Measurements from ENCODE around the gene MACROD2.

The MACROD2 gene

GRCh38 chr20:14790771-14791620, 795.7 kb downstream of the MACROD2 start:
- FAIRE-seq (no peak), DNase-seq (ENCODE audit: low spot score) (no peak)

- DNase-seq (ENCODE audit: low spot score) (no peak), FAIRE-seq (no peak)
These were observed 797.6 kb downstream of the MACROD2 start for GRCh38 chr20:14792915-14793314.

DNA sequence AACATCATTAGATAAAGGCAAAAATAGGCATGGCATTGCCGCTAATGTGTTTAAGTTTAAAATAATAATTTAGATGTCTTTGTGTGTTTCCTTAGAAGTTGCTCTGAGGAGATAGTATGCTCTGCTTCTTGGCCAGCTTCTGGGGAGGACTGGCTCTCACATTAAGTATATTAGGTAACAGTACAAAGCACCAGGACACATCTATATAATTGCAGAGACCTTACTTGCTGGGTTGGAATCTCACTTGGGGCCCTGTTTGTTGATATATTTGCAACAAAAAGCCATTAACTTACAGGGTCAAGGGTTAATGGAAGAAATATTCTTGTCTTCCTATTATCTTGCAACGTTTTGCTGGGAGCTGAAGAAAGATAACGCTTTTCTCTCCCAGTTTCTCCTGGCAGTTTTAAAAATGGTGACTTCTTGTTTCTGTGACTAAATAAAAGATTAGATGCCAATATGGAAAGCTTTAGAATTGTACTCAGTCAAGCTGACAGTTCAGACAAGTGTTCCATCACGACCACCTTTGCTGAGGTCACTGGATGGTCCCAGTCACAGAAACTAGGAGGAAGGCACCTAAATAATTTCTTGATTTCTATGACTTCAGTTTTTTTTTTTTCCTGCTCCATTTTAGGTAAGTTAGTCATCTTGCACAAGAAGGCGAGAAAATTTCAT, 804.4 kb downstream of the MACROD2 start:
- no peak for DNase-seq (ENCODE audit: low spot score)
- FAIRE-seq, result no peak

DNA sequence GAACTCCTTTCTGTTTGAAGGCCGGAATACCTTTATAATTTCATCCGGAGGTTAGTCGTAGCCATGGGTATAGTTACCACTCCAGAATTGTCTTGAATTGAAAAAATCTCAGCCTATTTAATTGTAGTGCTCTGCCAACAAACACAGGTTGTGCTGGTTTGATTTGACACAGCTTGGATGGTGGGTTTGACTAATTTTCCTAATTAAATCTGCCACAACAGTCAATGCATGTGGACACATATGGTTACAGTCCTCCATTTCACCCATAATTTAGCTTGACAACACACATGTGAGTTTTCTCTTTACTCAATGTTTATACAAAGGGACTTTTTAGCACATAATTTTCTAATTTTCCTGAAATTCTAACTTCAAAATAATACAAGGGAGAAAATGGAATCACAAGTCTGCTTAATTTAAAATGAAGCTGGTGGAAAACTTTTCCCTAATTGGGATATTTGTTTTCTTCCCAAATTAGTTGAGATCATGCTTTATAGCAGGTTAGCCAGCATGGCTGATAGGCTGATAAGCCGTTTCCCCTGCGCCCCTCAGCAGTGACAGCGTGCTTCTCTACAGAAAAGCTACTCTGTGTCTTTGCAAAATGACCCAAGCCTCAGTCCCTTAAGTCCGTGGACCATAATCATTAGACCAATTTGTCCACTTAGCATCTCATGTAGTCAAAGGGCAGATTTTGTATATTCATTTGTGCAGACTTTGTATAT, 805.5 kb downstream of the MACROD2 start:
- no peak for FAIRE-seq
- DNase-seq (ENCODE audit: low spot score), result no peak

DNA sequence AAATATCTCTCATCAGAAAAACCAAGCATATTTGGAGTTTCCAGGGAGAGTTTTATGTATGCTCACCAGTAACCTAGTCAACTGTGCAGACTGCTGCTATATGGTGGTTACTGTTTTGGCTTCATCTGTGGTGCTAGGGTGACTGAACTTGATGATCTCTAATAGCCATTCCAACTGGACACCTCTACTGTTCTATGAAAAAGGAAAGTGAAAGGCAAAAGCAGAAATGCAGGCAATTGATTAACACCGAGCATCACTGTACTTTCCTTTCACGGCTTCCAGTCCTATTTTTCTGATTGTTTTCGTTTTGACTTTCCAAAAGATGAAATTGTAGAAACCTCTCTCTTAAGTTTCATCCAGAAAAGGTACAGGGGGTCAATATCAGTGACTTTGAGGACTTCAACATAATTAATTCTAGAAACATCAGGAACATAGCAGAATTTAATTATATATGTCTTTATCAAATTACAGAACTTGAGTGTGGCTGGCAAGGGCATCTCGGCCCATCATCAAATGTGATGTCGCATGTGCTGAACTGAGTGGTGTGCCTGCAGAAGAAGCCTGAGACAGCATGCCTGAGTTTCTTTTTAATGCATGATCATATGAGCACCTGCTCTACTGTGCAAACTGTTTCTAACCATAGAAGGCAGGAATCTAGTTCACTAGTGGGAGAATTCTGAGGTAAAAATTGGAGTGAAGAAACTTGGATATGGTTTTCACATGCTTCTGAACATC, 806.4 kb downstream of the MACROD2 start:
- no peak for FAIRE-seq
- no peak for DNase-seq (ENCODE audit: low spot score)

GRCh38 chr20:14807224-14807623, 811.9 kb downstream of the MACROD2 start:
- FAIRE-seq (no peak), DNase-seq (ENCODE audit: low spot score) (no peak)

DNA sequence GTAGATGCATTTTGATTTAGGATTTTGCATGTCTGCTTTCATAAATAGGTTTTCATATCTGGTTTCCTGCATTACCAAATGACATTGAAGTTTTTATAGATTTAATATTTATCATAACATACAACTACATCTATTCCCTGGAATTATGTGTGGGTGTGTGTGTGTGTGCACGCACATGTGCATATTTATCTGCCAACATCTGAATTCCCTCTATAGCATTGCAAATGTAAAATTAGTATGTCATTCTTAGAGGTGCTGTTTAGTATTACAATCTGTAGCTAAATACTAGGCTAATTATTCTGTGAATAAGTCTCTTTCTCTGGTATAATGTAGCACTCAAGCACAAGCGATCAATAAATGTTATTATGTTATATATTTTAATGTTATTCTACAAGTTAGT, 820.0 kb downstream of the MACROD2 start:
- FAIRE-seq, result no peak
- no peak for DNase-seq (ENCODE audit: low spot score)

- DNase-seq (ENCODE audit: low spot score), result no peak
- no peak for FAIRE-seq
These were observed 821.2 kb downstream of the MACROD2 start for GRCh38 chr20:14816471-14816870.

DNA sequence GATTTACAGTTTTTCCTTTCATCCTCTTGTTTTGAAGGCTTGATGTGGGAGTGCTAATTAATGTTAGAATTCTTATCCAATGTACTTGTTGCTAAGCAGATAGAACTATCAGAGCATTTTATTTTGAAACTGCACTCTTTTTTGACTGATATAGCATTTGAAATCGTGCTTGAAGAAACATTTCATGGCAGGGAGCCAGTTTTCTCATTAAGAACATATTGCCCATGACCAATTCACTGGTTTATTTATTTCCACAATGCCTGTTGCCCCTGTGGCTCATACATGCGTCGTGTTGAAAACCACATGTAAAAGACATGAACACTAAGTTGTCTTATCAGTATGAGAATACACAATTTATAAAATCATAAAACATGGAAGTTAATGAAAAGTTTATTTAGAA, 821.8 kb downstream of the MACROD2 start:
- no peak for FAIRE-seq
- no peak for DNase-seq (ENCODE audit: low spot score)

- no peak for FAIRE-seq
These were observed 825.5 kb downstream of the MACROD2 start for GRCh38 chr20:14820771-14821170.

GRCh38 chr20:14821251-14821650, 825.9 kb downstream of the MACROD2 start:
- no peak for FAIRE-seq
- DNase-seq (ENCODE audit: low spot score), result no peak

More at GRCh38 chr20:14820771-14821170, 825.5 kb downstream of the MACROD2 start:
- no peak for DNase-seq (ENCODE audit: low spot score)

GRCh38 chr20:14824996-14825395, 829.7 kb downstream of the MACROD2 start:
- FAIRE-seq (no peak), DNase-seq (ENCODE audit: low spot score) (no peak)

GRCh38 chr20:14826543-14827313, 831.4 kb downstream of the MACROD2 start:
- FAIRE-seq, result no peak
- no peak for DNase-seq (ENCODE audit: low spot score)

GRCh38 chr20:14828459-14828858, 833.1 kb downstream of the MACROD2 start:
- DNase-seq (ENCODE audit: low spot score) (no peak), FAIRE-seq (no peak)

DNA sequence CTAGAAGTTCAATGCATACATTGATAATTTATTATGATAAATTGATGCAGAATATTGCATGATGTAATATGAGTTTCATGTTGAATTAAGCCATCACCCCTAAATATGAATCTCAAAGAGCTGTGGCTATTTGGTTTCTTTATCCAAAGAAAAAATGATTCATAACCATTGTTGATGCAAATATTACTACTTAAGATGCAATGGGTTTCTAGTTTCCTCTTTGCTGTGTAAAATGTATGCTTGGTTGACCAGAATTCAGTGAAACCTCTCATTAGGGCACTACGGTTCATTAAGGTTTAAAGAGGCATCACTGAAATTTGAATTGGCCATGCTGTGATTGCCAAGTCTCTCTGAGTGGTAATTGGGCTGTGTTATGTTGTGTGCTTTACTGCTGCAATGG, 834.6 kb downstream of the MACROD2 start:
- FAIRE-seq (no peak), DNase-seq (ENCODE audit: low spot score) (no peak)

DNA sequence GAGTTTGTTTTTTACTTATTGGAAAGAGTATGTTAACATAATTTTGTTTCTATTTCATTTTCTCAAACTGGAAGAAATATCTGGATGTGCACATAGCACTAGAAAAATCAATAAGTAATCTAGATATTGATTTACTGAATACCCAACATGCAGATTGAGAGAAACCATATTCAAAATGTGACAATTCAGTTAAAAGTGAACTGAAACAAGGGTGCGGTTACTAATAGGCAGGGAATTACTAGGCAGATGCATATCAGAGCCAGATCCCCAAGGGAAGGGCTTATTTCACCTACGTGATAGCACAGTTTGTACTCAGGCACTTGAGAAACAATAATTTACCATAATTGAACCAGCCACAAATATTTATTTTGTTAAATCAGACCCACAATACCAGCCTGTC, 835.1 kb downstream of the MACROD2 start:
- DNase-seq (ENCODE audit: low spot score) (no peak), FAIRE-seq (no peak)

GRCh38 chr20:14830899-14831298, 835.6 kb downstream of the MACROD2 start:
- DNase-seq (ENCODE audit: low spot score) (no peak), FAIRE-seq (no peak)

- FAIRE-seq, result no peak
- no peak for DNase-seq (ENCODE audit: low spot score)
These were observed 837.3 kb downstream of the MACROD2 start for GRCh38 chr20:14832630-14833029.

DNA sequence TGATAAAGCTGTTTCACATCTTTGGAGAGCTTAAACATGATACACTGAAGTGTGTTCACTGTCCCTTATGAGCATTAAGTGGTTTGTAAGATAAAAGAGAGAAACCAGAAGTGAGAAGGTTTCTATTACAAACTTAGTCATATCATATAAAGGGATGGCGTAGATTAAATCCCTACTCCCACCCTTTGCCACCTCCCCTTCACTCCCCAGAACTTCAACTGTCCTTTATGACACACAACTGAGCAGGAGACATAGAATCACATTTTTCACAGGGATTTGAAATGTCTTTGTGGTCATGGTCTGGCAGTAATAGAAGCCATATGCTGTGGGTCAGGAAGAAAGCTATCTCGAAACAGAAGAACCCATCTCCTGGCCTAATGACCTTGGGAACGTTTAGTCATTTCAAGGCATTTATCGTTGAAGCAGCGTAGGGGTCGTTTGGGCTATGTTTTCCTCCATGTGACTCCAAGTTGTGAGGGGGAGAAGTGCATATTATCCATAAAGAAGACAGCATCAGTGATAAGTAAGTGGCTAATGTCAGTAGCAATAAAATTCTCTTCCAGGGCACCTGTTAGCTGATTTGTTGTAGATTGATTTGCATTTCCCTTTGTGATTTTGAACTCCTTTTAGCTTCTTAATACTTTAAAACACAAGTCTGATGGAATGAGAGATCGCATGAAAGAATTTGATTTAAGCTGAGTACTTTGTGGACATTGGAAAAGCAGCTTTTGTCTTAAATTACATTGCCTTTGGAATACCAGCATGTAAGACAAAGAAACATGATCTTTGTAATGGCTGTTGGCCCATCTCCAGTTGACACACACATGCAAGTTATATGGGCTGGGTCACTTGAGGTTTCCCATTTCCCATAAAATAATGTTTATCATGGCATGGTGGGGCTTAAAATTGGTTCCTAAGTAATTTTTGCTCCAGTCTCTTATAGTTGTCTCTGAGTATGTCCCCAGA, 843.6 kb downstream of the MACROD2 start:
- DNase-seq (ENCODE audit: low spot score), result no peak

More for the DNA sequence above, 843.6 kb downstream of the MACROD2 start:
- FAIRE-seq, result no peak

Data from RCC 7860 (cell line).